ENCODE measurements around the gene ITPR2. TPM values are rescaled to one million over a fixed set of nuclear protein-coding genes. Genes with fewer than 3 reads are reported as not detected.

Gene ITPR2
- total and polyA plus RNA-seq, 2 experiments from 2014 or later, result 5.0 to 9.1 TPM

DNA sequence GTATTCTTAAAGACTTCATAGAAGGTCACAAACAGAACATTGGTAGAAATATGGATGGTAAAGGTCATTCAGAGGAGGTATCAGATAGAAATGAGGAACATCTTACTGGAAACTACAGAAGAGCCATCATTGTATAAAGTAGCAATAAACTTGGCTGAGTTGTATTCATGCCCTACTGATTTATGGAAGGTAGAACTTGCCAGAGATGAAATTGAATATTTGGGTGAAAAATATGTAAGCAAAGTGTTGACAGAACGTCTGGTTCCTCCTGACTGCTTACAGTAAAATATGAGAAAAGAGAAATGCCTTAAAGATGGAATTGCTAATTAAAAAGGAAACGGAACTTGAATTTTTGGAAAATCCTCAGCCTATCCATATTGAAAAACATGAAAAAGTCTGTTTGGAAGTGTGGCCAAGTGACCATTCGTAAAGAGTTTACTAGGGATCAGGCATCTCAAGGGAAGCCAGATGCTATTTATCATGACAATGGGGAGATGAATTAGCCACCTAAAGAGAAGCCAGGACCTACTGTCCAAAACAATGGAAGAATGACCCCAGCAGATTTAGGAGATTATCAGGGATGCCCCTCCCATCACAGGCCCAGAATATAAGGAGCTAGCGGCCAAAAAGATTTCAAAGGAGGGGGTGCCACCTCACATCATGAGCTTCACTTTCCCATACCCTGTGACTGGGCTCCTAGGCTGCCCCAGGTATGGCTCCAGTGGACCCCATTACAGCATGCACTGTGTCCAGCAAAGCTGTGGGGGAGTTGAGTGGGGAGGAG lies 189.3 kb downstream of the ITPR2 start:
- Histone ChIP-seq H3K79me2 (ENCODE audit: insufficient read depth) (no peaks in the 10 kb centered on the region), H2AFZ (no peak overlapping the region), H3F3A (ENCODE audit: insufficient read depth) (peaks cover 4% of the 10 kb centered on the region; the same call in 1 of the 2 replicates), H3K4me2 (ENCODE audit: unreplicated experiment) (no peak overlapping the region), H3K9me2 (ENCODE audit: insufficient read depth) (no peaks in the 10 kb centered on the region), H3K9me3 (ENCODE audit: low read depth) (no peaks in the 10 kb centered on the region), H3K9ac (no peak overlapping the region), H3K27ac (no peak overlapping the region), H3K4me3 (no peak overlapping the region), H4K20me1 (ENCODE audit: insufficient read depth) (no peaks in the 10 kb centered on the region), H3K4me1 (ENCODE audit: insufficient read depth) (peaks cover 17% of the 10 kb centered on the region), H3K27me3 (replicated peaks; ENCODE audit: insufficient read depth) (no peaks in the 10 kb centered on the region), H3K36me3 (ENCODE audit: low read depth) (no peaks in the 10 kb centered on the region)
- 79% methylated on average over 4 of the region's 4 CpGs for WGBS, 2 experiments (ENCODE audit: low coverage in 1 of 2, low lambda C conversion rate in 2 of 2, missing lambda C conversion rate in 2 of 2)
- TF ChIP-seq EZH2phosphoT487 (IDR thresholded peaks at IDR 0.05; ENCODE audit: insufficient read depth, low read depth) (no peak), EZH2 (IDR thresholded peaks at IDR 0.05; ENCODE audit: insufficient read depth, poor library complexity, severe bottlenecking) (no peak)
- no peak for DNase-seq
- in situ Hi-C loops (cut with MboI), result no loop called here

- Histone ChIP-seq H3K4me3 (no peak overlapping the region), H3K27ac (no peak overlapping the region), H3K4me2 (ENCODE audit: unreplicated experiment) (no peak overlapping the region), H4K20me1 (ENCODE audit: insufficient read depth) (no peaks in the 10 kb centered on the region), H3K27me3 (replicated peaks; ENCODE audit: insufficient read depth) (no peaks in the 10 kb centered on the region), H3K9ac (no peak overlapping the region), H3K36me3 (ENCODE audit: low read depth) (no peaks in the 10 kb centered on the region), H3K79me2 (ENCODE audit: insufficient read depth) (no peaks in the 10 kb centered on the region), H3K9me3 (ENCODE audit: low read depth) (no peaks in the 10 kb centered on the region), H3K4me1 (ENCODE audit: insufficient read depth) (peaks cover 7% of the 10 kb centered on the region; the same call in 1 of the 2 replicates), H3K9me2 (ENCODE audit: insufficient read depth) (no peaks in the 10 kb centered on the region), H2AFZ (no peak overlapping the region), H3F3A (ENCODE audit: insufficient read depth) (no peaks in the 10 kb centered on the region)
- 62% methylated on average over 2 of the region's 2 CpGs for WGBS, 2 experiments (ENCODE audit: low coverage in 1 of 2, low lambda C conversion rate in 2 of 2, missing lambda C conversion rate in 2 of 2)
- DNase-seq, result peak; percentile 18
- in situ Hi-C loops (cut with MboI), result no loop called here
- no peak for TF ChIP-seq EZH2 (IDR thresholded peaks at IDR 0.05; ENCODE audit: insufficient read depth, poor library complexity, severe bottlenecking)
- TF ChIP-seq EZH2phosphoT487 (IDR thresholded peaks at IDR 0.05; ENCODE audit: insufficient read depth, low read depth), result no peak
These were observed 190.6 kb downstream of the ITPR2 start for GRCh38 chr12:26642361-26642760.

DNA sequence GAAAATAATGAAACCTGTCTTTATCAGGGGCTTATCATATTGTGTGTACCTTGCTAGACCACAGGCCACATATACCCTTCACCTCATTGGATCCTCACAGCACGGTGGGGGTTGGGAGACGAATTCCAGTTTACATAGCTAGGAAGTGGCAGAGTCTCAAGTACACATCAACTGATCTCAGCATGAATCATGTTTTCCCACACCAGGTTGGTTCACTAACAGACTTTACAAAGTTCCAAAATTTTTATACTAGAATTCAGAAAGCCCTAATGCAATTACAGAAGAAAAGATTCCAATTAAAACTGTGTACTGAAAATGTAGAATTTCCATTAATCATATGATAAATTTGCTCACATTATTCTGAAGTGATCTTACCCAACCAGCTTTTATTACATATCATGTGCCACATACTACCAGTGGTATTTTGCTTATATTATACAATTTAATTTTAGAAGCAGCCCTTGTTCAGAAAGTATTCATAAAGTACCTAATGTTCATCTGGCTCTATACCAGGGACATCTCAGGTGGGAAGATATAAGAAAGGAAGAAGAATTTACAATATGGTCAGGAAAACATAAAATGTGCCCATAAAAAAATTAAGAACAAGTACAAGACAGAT lies 196.2 kb downstream of the ITPR2 start:
- 38 to 47% methylated on average over 2 of the region's 2 CpGs for WGBS, 2 experiments (ENCODE audit: low coverage in 1 of 2, low lambda C conversion rate in 2 of 2, missing lambda C conversion rate in 2 of 2)
- Histone ChIP-seq H3K27ac (no peak overlapping the region), H3K79me2 (ENCODE audit: insufficient read depth) (no peaks in the 10 kb centered on the region), H3K9ac (no peak overlapping the region), H3K4me2 (ENCODE audit: unreplicated experiment) (peak overlapping the region; percentile 21), H3K4me3 (no peak overlapping the region), H3K27me3 (replicated peaks; ENCODE audit: insufficient read depth) (no peaks in the 10 kb centered on the region), H3K9me2 (ENCODE audit: insufficient read depth) (no peaks in the 10 kb centered on the region), H4K20me1 (ENCODE audit: insufficient read depth) (no peaks in the 10 kb centered on the region), H3K9me3 (ENCODE audit: low read depth) (no peaks in the 10 kb centered on the region), H3K4me1 (ENCODE audit: insufficient read depth) (peaks cover 23% of the 10 kb centered on the region), H2AFZ (no peak overlapping the region), H3K36me3 (ENCODE audit: low read depth) (no peaks in the 10 kb centered on the region), H3F3A (ENCODE audit: insufficient read depth) (peaks cover 28% of the 10 kb centered on the region; the same call in 1 of the 2 replicates)
- TF ChIP-seq EZH2phosphoT487 (IDR thresholded peaks at IDR 0.05; ENCODE audit: insufficient read depth, low read depth) (no peak), EZH2 (IDR thresholded peaks at IDR 0.05; ENCODE audit: insufficient read depth, poor library complexity, severe bottlenecking) (no peak)
- in situ Hi-C loops (cut with MboI), result no loop called here
- peak; percentile 79 for DNase-seq

DNA sequence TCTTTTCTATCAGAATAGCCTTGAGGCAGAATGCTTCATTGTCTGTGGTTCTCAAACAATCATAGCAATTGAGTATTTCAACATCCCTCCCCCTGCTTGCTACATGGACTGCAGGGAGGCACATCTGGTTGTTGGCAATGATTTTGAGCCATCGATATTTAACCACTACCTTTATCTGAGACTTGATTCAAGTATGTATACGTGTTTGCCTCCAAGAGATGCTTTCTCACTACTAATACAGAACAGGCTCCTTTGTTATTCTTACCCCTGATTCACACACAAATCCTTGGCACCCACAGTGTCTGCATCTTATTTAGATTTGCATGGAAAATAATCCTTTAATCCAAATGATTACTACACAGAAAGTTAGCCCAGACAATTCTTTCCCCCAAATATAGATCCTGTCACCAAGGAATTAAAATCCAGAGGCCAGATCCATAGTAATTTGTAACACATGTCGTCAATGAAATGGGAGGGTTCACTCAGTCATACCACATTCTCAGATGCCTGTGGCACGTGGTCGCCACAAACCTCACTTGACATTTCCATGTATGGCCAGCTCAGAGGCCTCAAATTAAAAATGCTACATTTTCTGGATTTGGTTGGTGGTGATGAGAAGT lies 199.3 kb downstream of the ITPR2 start:
- Histone ChIP-seq H3K9me2 (ENCODE audit: insufficient read depth) (no peaks in the 10 kb centered on the region), H3K9me3 (ENCODE audit: low read depth) (no peaks in the 10 kb centered on the region), H3K79me2 (ENCODE audit: insufficient read depth) (no peaks in the 10 kb centered on the region), H3K4me2 (ENCODE audit: unreplicated experiment) (peak overlapping the region; percentile 33), H3K9ac (0 out of 2 replicates have a peak overlapping the region, but pooled peaks have one; percentile 3), H3K27me3 (replicated peaks; ENCODE audit: insufficient read depth) (no peaks in the 10 kb centered on the region), H3K27ac (peak overlapping the region; percentile 6; the same call in 1 of the 2 replicates), H3K36me3 (ENCODE audit: low read depth) (no peaks in the 10 kb centered on the region), H4K20me1 (ENCODE audit: insufficient read depth) (no peaks in the 10 kb centered on the region), H2AFZ (no peak overlapping the region), H3K4me1 (ENCODE audit: insufficient read depth) (peaks cover 31% of the 10 kb centered on the region), H3F3A (ENCODE audit: insufficient read depth) (peaks cover 28% of the 10 kb centered on the region; the same call in 1 of the 2 replicates), H3K4me3 (no peak overlapping the region)
- TF ChIP-seq EZH2 (IDR thresholded peaks at IDR 0.05; ENCODE audit: insufficient read depth, poor library complexity, severe bottlenecking), result no peak
- TF ChIP-seq EZH2phosphoT487 (IDR thresholded peaks at IDR 0.05; ENCODE audit: insufficient read depth, low read depth), result 0 out of 2 replicates have a peak, but pooled peaks have one; percentile 22
- peak; percentile 78 for DNase-seq
- in situ Hi-C loops (cut with MboI), result no loop called here
- 12 to 16% methylated on average over 5 of the region's 5 CpGs for WGBS, 2 experiments (ENCODE audit: low coverage in 1 of 2, low lambda C conversion rate in 2 of 2, missing lambda C conversion rate in 2 of 2)
